GM12872 (cell line): Measurements from ENCODE around the gene SETD5.

Experiments
- CTCF ChIP-seq: IDR thresholded peaks from 3 replicates; pipeline ENCODE4 v1.5.1; 2011; ENCODE audit warnings: low read depth, mild to moderate bottlenecking, low read length, moderate library complexity; ENCODE audit not compliant: insufficient read depth

SETD5 gene

GRCh38 chr3:9508781-9509180, 111.4 kb downstream of the SETD5 start:
- TF ChIP-seq CTCF, result no peak

GRCh38 chr3:9512456-9513045, 115.1 kb downstream of the SETD5 start:
- no peak for TF ChIP-seq CTCF

GRCh38 chr3:9514306-9514705, 116.9 kb downstream of the SETD5 start:
- TF ChIP-seq CTCF, result no peak

- no peak for TF ChIP-seq CTCF
These were observed 117.5 kb downstream of the SETD5 start for GRCh38 chr3:9514956-9515355.

GRCh38 chr3:9525078-9525477, 127.7 kb downstream of the SETD5 start:
- no peak for TF ChIP-seq CTCF
